ENCODE data around the gene OR51D1. TPM values are rescaled to one million over a fixed set of nuclear protein-coding genes. Genes with fewer than 3 reads are reported as not detected.

Gene OR51D1
- total RNA-seq, 3 donors from 2014 or later (not counting 1 experiment from before 2014, with no cell fraction given): not detected

DNA sequence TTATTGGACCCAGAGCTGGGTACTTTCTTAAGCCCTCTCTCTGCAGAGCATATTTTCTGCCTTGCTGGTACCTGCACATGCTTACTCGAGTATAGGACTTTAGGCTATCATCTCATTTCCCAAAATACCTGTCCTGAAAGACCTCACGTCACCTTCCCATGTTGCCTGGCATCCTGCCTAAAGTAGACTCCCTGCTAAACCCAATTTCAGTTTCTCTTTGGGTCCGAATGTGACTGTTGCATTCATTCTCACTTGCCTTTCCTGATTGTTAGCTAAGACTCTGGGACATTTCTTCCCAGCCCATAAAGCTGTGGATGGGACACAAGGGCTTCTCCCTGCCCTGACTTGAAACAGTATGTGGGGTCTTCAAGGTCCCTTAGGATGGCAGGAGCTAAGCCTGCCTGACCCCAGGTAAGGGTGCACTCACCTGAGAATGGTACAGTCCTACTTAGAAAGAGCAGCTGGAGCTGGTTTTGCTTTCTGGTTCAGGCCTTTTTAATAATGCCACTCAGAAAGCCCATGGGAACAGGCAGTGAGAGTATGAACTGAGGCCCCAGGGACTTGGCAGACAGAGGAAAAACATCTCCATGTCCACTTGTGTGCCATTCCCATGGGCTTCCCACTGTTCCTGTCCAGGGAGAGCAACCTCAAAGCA lies 47.5 kb downstream of the OR51D1 start:
- intact Hi-C loops (cut with micrococcal nuclease): no loop called here
- Mint-ChIP-seq H3K9me3 (no peaks in the 10 kb centered on the region), H3K4me1 (no peaks in the 10 kb centered on the region), H3K4me3 (no peak overlapping the region), H3K36me3 (no peaks in the 10 kb centered on the region), H3K27me3 (ENCODE audit: low read depth in 2 of 2) (peaks cover 0 to 4% of the 10 kb centered on the region in 2 donors), H3K27ac (no peak overlapping the region)
- TF ChIP-seq, protein P1, sequence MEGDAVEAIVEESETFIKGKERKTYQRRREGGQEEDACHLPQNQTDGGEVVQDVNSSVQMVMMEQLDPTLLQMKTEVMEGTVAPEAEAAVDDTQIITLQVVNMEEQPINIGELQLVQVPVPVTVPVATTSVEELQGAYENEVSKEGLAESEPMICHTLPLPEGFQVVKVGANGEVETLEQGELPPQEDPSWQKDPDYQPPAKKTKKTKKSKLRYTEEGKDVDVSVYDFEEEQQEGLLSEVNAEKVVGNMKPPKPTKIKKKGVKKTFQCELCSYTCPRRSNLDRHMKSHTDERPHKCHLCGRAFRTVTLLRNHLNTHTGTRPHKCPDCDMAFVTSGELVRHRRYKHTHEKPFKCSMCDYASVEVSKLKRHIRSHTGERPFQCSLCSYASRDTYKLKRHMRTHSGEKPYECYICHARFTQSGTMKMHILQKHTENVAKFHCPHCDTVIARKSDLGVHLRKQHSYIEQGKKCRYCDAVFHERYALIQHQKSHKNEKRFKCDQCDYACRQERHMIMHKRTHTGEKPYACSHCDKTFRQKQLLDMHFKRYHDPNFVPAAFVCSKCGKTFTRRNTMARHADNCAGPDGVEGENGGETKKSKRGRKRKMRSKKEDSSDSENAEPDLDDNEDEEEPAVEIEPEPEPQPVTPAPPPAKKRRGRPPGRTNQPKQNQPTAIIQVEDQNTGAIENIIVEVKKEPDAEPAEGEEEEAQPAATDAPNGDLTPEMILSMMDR (IDR thresholded peaks at IDR 0.05): no peak
- no peak overlapping the region for H3K27ac ChIP-seq (ENCODE audit: low read length)
- H3K4me1 ChIP-seq (ENCODE audit: control insufficient read depth, insufficient read depth, low read length): no peaks in the 10 kb centered on the region
- H3K9me3 ChIP-seq (ENCODE audit: control insufficient read depth, insufficient read depth, low read length): no peaks in the 10 kb centered on the region
- WGBS (ENCODE audit: insufficient coverage): 79% methylated on average over 3 of the region's 3 CpGs
- DNase-seq (no peak), ATAC-seq (no peak)
- H3K4me3 ChIP-seq (ENCODE audit: low read length): no peak overlapping the region
- H3K36me3 ChIP-seq (ENCODE audit: control insufficient read depth, insufficient read depth, low read length): no peaks in the 10 kb centered on the region
- H3K27me3 ChIP-seq (ENCODE audit: control insufficient read depth, insufficient read depth, low read length): no peaks in the 10 kb centered on the region

Other genes with a start within 250 kb of the OR51D1 start
- gene TRIM21, start 243.8 kb upstream of the OR51D1 start, total RNA-seq: 10 to 100 TPM; 27.1 to 34.6 (median 32.0) TPM
- not detected for gene OR52K2, start 188.2 kb upstream of the OR51D1 start, total RNA-seq
- gene OR52K1, start 154.8 kb upstream of the OR51D1 start, total RNA-seq: not detected
- gene OR52M1, start 92.3 kb upstream of the OR51D1 start, total RNA-seq: not detected
- gene OR52I2, start 55.7 kb upstream of the OR51D1 start, total RNA-seq: not detected
- not detected for gene OR52I1, start 43.4 kb upstream of the OR51D1 start, total RNA-seq
- gene TRIM68, start 29.2 kb upstream of the OR51D1 start, total RNA-seq: 10 to 100 TPM in 1 of 3 donors, 1 to 10 TPM in 2; 7.6 to 14.7 (median 9.8) TPM
- not detected for gene OR51E1, start 6.5 kb downstream of the OR51D1 start, total RNA-seq
- gene OR51E2, start 60.4 kb downstream of the OR51D1 start, total RNA-seq: not detected
- not detected for gene MMP26, start 67.3 kb downstream of the OR51D1 start, total RNA-seq
- gene OR51F1, start 132.5 kb downstream of the OR51D1 start, total RNA-seq: not detected
- not detected for gene OR52R1, start 166.9 kb downstream of the OR51D1 start, total RNA-seq
- not detected for gene OR51F2, start 183.8 kb downstream of the OR51D1 start, total RNA-seq
- gene OR51S1, start 211.7 kb downstream of the OR51D1 start, total RNA-seq: not detected
- gene OR51T1, start 244.4 kb downstream of the OR51D1 start, total RNA-seq: not detected